Kidney epithelial cell (primary cell): ENCODE data around the gene PGAM2. TPM values are rescaled to one million over a fixed set of nuclear protein-coding genes. Genes with fewer than 3 reads are reported as not detected.
A peak's percentile ranks its signal among the peaks of the same experiment; 100 is the strongest.

Source experiments
- DNase-seq: peaks from one replicate; pipeline ENCODE4 v3.0.0-alpha.2; 2010; ENCODE audit warnings: low read depth
- H3K27me3 ChIP-seq: 2 replicates; pipeline ENCODE4 v1.6.0; 2011; ENCODE audit warnings: low read length; ENCODE audit not compliant: control insufficient read depth, insufficient read depth
- H3K36me3 ChIP-seq: 2 replicates; pipeline ENCODE4 v1.5.1; 2011; ENCODE audit warnings: low read length; ENCODE audit not compliant: control insufficient read depth, insufficient read depth
- H3K4me3 ChIP-seq: 2 replicates; pipeline ENCODE4 v1.5.1; 2011; ENCODE audit warnings: low read depth, mild to moderate bottlenecking, control low read depth, low read length
- CTCF ChIP-seq: IDR thresholded peaks from 2 replicates; pipeline ENCODE4 v1.5.1; 2011; ENCODE audit warnings: mild to moderate bottlenecking, moderate library complexity, low read length, control low read depth, inconsistent platforms; ENCODE audit not compliant: insufficient read depth, poor library complexity, severe bottlenecking
- total RNA-seq: library from RNA; depleted of rRNA; stranded (reverse); fragments of >200 nt; gene quantifications from 2 replicates; pipeline ENCODE4 v1.2.3, GENCODE V29; 2015

PGAM2 gene
- total RNA-seq, 1 donor from 2014 or later, result not detected

GRCh38 chr7:44107116-44107960 is 42.0 kb upstream of the PGAM2 start:
- Histone ChIP-seq H3K4me3 (no peak overlapping the region), H3K27me3 (no peaks in the 10 kb centered on the region), H3K36me3 (peaks cover 5% of the 10 kb centered on the region)
- no peak for DNase-seq
- no peak for TF ChIP-seq CTCF

DNA sequence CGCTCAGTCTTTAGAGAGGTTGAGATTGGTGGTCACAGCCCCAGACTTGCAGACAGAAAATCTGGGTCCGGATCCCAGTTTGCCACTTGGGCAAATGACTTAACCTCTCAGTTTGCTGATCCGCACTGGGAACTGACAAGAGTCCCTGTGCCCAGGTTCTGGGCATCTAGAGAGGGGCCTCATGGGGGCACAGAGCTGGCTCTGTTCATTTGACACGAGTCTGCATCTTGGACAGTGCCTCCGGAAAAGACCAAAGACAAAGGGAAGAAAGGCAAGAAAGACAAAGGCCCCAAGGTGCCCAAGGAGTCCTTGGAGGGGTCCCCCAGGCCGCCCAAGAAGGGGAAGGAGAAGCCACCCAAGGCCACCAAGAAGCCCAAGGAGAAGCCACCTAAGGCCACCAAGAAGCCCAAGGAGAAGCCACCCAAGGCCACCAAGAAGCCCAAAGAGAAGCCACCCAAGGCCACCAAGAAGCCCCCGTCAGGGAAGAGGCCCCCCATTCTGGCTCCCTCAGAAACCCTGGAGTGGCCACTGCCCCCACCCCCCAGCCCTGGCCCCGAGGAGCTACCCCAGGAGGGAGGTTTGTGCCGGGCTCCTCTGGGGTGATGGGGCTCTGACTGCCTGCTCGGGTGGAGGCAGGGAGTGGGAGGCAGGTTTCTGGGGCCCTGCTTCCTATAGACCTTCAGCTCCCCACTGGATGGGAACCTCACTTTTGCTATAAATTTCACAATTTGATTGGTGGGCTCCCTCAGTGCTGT is 41.1 kb upstream of the PGAM2 start:
- DNase-seq, result no peak
- no peak for TF ChIP-seq CTCF
- Histone ChIP-seq H3K36me3 (peaks cover 5% of the 10 kb centered on the region), H3K27me3 (no peaks in the 10 kb centered on the region), H3K4me3 (no peak overlapping the region)

- no peak for TF ChIP-seq CTCF
- no peak for DNase-seq
- H3K27me3 ChIP-seq, result no peaks in the 10 kb centered on the region
- peaks cover 5% of the 10 kb centered on the region for H3K36me3 ChIP-seq
- H3K4me3 ChIP-seq, result peak overlapping the region; percentile 62
Observed at GRCh38 chr7:44105832-44106231, 40.5 kb upstream of the PGAM2 start.

- Histone ChIP-seq H3K4me3 (peak overlapping the region; percentile 62), H3K27me3 (no peaks in the 10 kb centered on the region), H3K36me3 (peaks cover 5% of the 10 kb centered on the region)
- peak; percentile 81 for DNase-seq
- TF ChIP-seq CTCF, result no peak
Observed at GRCh38 chr7:44104860-44105771, 39.7 kb upstream of the PGAM2 start.

DNA sequence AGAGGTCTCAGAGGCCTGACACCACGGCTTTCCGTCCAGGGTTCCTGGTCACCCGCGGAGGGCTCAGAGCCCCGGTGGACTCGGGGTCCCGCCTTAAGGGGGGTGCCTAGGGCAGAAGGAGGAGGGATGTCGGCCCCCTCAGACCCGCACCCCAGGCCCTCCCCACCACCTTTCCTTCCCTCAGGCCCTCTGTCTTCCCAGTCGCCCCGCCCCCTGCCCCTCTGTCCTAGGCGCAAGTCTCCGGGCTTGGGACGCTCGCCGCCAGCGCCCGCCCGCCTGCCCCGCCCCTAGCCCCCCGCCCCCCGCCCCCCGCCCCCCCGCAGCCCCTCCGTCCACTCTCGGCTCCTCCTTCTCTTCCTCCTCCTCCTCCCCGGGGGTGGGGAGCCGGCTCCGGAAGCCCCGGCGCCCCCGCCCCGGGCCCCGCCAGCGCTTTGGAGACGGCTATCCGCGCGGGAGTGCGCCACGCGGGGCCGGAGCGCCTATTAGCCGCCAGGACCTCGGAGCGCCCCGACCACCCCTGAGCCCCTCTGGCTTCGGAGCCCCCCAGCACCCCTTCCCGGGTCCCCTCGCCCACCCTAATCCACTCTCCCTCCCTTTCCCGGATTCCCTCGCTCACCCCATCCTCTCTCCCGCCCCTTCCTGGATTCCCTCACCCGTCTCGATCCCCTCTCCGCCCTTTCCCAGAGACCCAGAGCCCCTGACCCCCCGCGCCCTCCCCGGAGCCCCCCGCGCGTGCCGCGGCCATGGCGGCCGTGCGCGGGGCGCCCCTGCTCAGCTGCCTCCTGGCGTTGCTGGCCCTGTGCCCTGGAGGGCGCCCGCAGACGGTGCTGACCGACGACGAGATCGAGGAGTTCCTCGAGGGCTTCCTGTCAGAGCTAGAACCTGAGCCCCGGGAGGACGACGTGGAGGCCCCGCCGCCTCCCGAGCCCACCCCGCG is 38.8 kb upstream of the PGAM2 start, which contains the start of gene AEBP1:
Gene AEBP1, plus strand, starts transcription at position 423 of the 937 bp plus-strand sequence. Its CDS starts 321 bp downstream, at position 744.
- DNase-seq, result no peak
- TF ChIP-seq CTCF, result no peak
- peak within 1 kb of the TSS; percentile 62 for H3K4me3 ChIP-seq
- peaks cover 4% of the 10 kb centered on the region for H3K36me3 ChIP-seq
- no peaks in the 10 kb centered on the region for H3K27me3 ChIP-seq
